Occipital lobe (tissue), 2 donors: ENCODE measurements around the gene RASGRF2. TPM values are rescaled to one million over a fixed set of nuclear protein-coding genes. Genes with fewer than 3 reads are reported as not detected.
"Not testable (repeated sequence)": the region's sequence is repeated elsewhere in the genome, so short reads cannot be mapped to it uniquely, and the experiment has no call there.

Experiments
- DNase-seq: peaks from one replicate; lab custom pipeline; 2025; lab: John Stamatoyannopoulos, UW
- total RNA-seq: library from RNA; depleted of rRNA; stranded (reverse); fragments of >200 nt; gene quantifications from one replicate; pipeline ENCODE4 v1.2.3, GENCODE V29; 2014

The RASGRF2 gene
- total RNA-seq, 1 donor from 2014 or later, result 20.0 TPM

GRCh38 chr5:81021486-81021885 is 61.3 kb downstream of the RASGRF2 start:
- no peak for DNase-seq

- no peak for DNase-seq
These were observed 62.0 kb downstream of the RASGRF2 start for GRCh38 chr5:81021951-81022687.

GRCh38 chr5:81022688-81023084 is 62.5 kb downstream of the RASGRF2 start:
- no peak for DNase-seq

- no peak for DNase-seq
These were observed 63.3 kb downstream of the RASGRF2 start for GRCh38 chr5:81023261-81023970.

- no peak for DNase-seq
These were observed 67.4 kb downstream of the RASGRF2 start for GRCh38 chr5:81027481-81028058.

GRCh38 chr5:81028888-81029287 is 68.7 kb downstream of the RASGRF2 start:
- DNase-seq, result not testable (repeated sequence)

GRCh38 chr5:81029736-81030135 is 69.6 kb downstream of the RASGRF2 start:
- not testable (repeated sequence) for DNase-seq

GRCh38 chr5:81030236-81031034 is 70.3 kb downstream of the RASGRF2 start:
- not testable (repeated sequence) for DNase-seq

- DNase-seq, result no peak
These were observed 75.4 kb downstream of the RASGRF2 start for GRCh38 chr5:81035522-81035921.

GRCh38 chr5:81038495-81038894 is 78.3 kb downstream of the RASGRF2 start:
- no peak for DNase-seq

- no peak for DNase-seq
These were observed 84.7 kb downstream of the RASGRF2 start for GRCh38 chr5:81044868-81045267.

- DNase-seq, result no peak
These were observed 85.2 kb downstream of the RASGRF2 start for GRCh38 chr5:81045389-81045807.

GRCh38 chr5:81046041-81046440 is 85.9 kb downstream of the RASGRF2 start:
- no peak for DNase-seq

GRCh38 chr5:81052325-81052724 is 92.2 kb downstream of the RASGRF2 start:
- no peak for DNase-seq

GRCh38 chr5:81053282-81053681 is 93.1 kb downstream of the RASGRF2 start:
- not testable (repeated sequence) for DNase-seq

- no peak for DNase-seq
These were observed 98.0 kb downstream of the RASGRF2 start for GRCh38 chr5:81058121-81058520.

GRCh38 chr5:81065492-81065891 is 105.3 kb downstream of the RASGRF2 start:
- DNase-seq, result no peak

GRCh38 chr5:81066102-81066501 is 105.9 kb downstream of the RASGRF2 start:
- no peak for DNase-seq

GRCh38 chr5:81067406-81067805 is 107.2 kb downstream of the RASGRF2 start:
- no peak for DNase-seq

GRCh38 chr5:81068063-81068462 is 107.9 kb downstream of the RASGRF2 start:
- DNase-seq, result no peak

- DNase-seq, result no peak
These were observed 108.5 kb downstream of the RASGRF2 start for GRCh38 chr5:81068635-81069034.

GRCh38 chr5:81069990-81070389 is 109.8 kb downstream of the RASGRF2 start:
- DNase-seq, result no peak
